ENCODE results near the gene TDRD7. TPM values are rescaled to one million over a fixed set of nuclear protein-coding genes. Genes with fewer than 3 reads are reported as not detected.

Gene TDRD7
- polyA plus RNA-seq, 1 of the 3 experiments (the other 2 are of a cell fraction) = 4.9 TPM

- Histone ChIP-seq H3K4me1 (ENCODE audit: control insufficient read depth in 1 of 2, insufficient read depth in 2 of 2, low read depth in 1 of 2, low read length in 1 of 2) (peaks cover 0 to 3% of the 10 kb centered on the region in 2 experiments; a peak in 2 of 4 replicates), H3K4me2 (no peak overlapping the region), H3K79me2 (ENCODE audit: insufficient read depth) (no peaks in the 10 kb centered on the region), H4K20me1 (ENCODE audit: insufficient read depth) (no peaks in the 10 kb centered on the region), H3K27ac (ENCODE audit: low read depth in 2 of 2, low read length in 1 of 2) (no peak overlapping the region), H3K9ac (no peak overlapping the region), H2AFZ (ENCODE audit: low read depth) (no peak overlapping the region), H3K9me2 (no peaks in the 10 kb centered on the region), H3K9me3 (0 out of 2 replicates have a peak, but pooled peaks cover 2% of the 10 kb centered on the region), H3K36me3 (replicated peaks in 1 of 2; ENCODE audit: control insufficient read depth in 1 of 2, insufficient read depth in 2 of 2, low read length in 1 of 2) (no peaks in the 10 kb centered on the region), H3K4me3 (ENCODE audit: low read depth in 2 of 2, low read length in 1 of 2) (no peak overlapping the region), H3K27me3 (ENCODE audit: insufficient read depth) (no peaks in the 10 kb centered on the region), H3F3A (replicated peaks; ENCODE audit: insufficient read depth) (peaks cover 4% of the 10 kb centered on the region)
- 51% methylated on average over 3 of the region's 3 CpGs for WGBS (ENCODE audit: low lambda C conversion rate)
- TF ChIP-seq CHD2 (IDR thresholded peaks at IDR 0.05; ENCODE audit: low read length, partially characterized antibody) (no peak), RXRA (IDR thresholded peaks at IDR 0.05; ENCODE audit: borderline replicate concordance, low read depth) (no peak), EZH2phosphoT487 (IDR thresholded peaks at IDR 0.05; ENCODE audit: borderline replicate concordance, low read depth) (no peak), GABPA (IDR thresholded peaks at IDR 0.05; ENCODE audit: low read depth) (no peak), FOXJ3 (CRISPR knock-in tag; IDR thresholded peaks at IDR 0.05) (no peak), FOXM1 (IDR thresholded peaks at IDR 0.05; ENCODE audit: low read depth) (no peak), CTCF (IDR thresholded peaks at IDR 0.05) (no peak), RAD21 (IDR thresholded peaks at IDR 0.05; ENCODE audit: low read length) (no peak), MEF2A (IDR thresholded peaks at IDR 0.05; ENCODE audit: borderline replicate concordance, low read depth) (no peak), REST (IDR thresholded peaks at IDR 0.05; ENCODE audit: low read depth, low read length) (no peak), SMC3 (IDR thresholded peaks at IDR 0.05; ENCODE audit: low read depth, low read length) (no peak), USF2 (IDR thresholded peaks at IDR 0.05; ENCODE audit: borderline replicate concordance, low read depth, low read length) (no peak), TCF12 (IDR thresholded peaks at IDR 0.05) (no peak), YY1 (IDR thresholded peaks at IDR 0.05; ENCODE audit: low read depth) (no peak), RCOR1 (IDR thresholded peaks at IDR 0.05; ENCODE audit: low read length) (no peak), SIN3A (IDR thresholded peaks at IDR 0.05; ENCODE audit: borderline replicate concordance, low read depth, low read length) (no peak)
- ChIA-PET POLR2A (no interaction called here), CTCF (interaction anchor here (1.1 to 4.0 kb wide), 2 partner anchors 20 to 550 kb away, joined by 6 to 19 read pairs; no protein-coding TSS in a partner anchor)
- DNase-seq = no peak
Measured at GRCh38 chr9:97406620-97407177, 5.2 kb upstream of the TDRD7 start.

Measured in SK-N-SH (cell line).